Mesenchymal stem cell (in vitro differentiated cells and primary cell): ENCODE measurements around the gene HIKESHI. TPM values are rescaled to one million over a fixed set of nuclear protein-coding genes. Genes with fewer than 3 reads are reported as not detected.

Source experiments
- small RNA-seq: library from polyadenylated mRNA; stranded (forward); fragments of <200 nt; extraction: miRNeasy Mini kit (QIAGEN cat#:217004); gene quantifications from one replicate; pipeline ENCODE3, GENCODE V24; 2013; ENCODE audit warnings: low read depth

Gene HIKESHI

Small RNAs within 50 kb of the gene (small RNA-seq; reads per million reads assigned to genes)
- not detected for gene RN7SL225P
